Measurements from ENCODE around the gene GDPGP1.

DNA sequence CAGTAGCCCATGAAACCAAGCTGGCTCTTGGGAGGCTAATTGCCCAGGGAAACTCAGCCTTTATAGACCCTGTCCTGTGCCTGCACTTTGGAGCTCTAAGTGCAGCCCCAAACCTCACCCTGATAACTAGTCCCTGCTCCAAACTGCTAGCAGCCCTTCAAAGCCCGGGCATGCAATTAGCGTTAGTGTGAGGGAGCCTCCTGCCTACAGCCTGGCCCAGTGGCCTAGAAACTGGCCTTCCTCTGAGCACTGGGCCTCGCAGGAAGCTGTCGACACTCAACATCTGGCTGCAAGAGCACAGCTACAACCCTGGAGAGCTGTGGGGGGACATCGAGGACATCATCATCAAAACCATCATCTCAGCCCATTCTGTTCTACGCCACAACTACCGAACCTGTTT is 23.8 kb downstream of the GDPGP1 start:
- TF ChIP-seq CHD4 (IDR thresholded peaks at IDR 0.05) = no peak
- no peak for TF ChIP-seq POLR2AphosphoS5 (IDR thresholded peaks at IDR 0.05; ENCODE audit: low read length)
- TF ChIP-seq, protein P1, sequence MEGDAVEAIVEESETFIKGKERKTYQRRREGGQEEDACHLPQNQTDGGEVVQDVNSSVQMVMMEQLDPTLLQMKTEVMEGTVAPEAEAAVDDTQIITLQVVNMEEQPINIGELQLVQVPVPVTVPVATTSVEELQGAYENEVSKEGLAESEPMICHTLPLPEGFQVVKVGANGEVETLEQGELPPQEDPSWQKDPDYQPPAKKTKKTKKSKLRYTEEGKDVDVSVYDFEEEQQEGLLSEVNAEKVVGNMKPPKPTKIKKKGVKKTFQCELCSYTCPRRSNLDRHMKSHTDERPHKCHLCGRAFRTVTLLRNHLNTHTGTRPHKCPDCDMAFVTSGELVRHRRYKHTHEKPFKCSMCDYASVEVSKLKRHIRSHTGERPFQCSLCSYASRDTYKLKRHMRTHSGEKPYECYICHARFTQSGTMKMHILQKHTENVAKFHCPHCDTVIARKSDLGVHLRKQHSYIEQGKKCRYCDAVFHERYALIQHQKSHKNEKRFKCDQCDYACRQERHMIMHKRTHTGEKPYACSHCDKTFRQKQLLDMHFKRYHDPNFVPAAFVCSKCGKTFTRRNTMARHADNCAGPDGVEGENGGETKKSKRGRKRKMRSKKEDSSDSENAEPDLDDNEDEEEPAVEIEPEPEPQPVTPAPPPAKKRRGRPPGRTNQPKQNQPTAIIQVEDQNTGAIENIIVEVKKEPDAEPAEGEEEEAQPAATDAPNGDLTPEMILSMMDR (IDR thresholded peaks at IDR 0.05 in 2 of 3, conservative IDR thresholded peaks at IDR 0.05 in 1 of 3; ENCODE audit: control insufficient read depth in 2 of 3, extremely low read depth in 1 of 3, insufficient read depth in 1 of 3, low read depth in 3 of 3, low read length in 3 of 3) = no peak
- TF ChIP-seq POU2F2 (IDR thresholded peaks at IDR 0.05; ENCODE audit: borderline replicate concordance, low read depth, low read length) = no peak
- TF ChIP-seq NR2C2 (IDR thresholded peaks at IDR 0.05; ENCODE audit: borderline replicate concordance, control insufficient read depth, insufficient read length, low read depth) = no peak
- TF ChIP-seq CREM (IDR thresholded peaks at IDR 0.05; ENCODE audit: low read depth) = no peak
